Activated naive CD8-positive, alpha-beta T cell treated with anti-CD3 and anti-CD28 coated beads for 36 hours (primary cell): Measurements from ENCODE around the gene OR2T5. TPM values are rescaled to one million over a fixed set of nuclear protein-coding genes. Genes with fewer than 3 reads are reported as not detected.
A peak's percentile ranks its signal among the peaks of the same experiment; 100 is the strongest.
"Not testable (repeated sequence)": the region's sequence is repeated elsewhere in the genome, so short reads cannot be mapped to it uniquely, and the experiment has no call there.

ENCODE experiments used
- DNase-seq: peaks from one replicate; pipeline ENCODE4 v3.0.0; 2021
- H3K27ac Mint-ChIP-seq: one replicate; pipeline ENCODE4 v1.8.0; 2022; ENCODE audit warnings: mild to moderate bottlenecking, moderate library complexity, mixed read lengths
- H3K27me3 Mint-ChIP-seq: one replicate; pipeline ENCODE4 v1.8.0; 2022; ENCODE audit warnings: mild to moderate bottlenecking, mixed read lengths
- H3K36me3 Mint-ChIP-seq: one replicate; pipeline ENCODE4 v1.8.0; 2021; ENCODE audit warnings: mild to moderate bottlenecking, mixed read lengths
- H3K4me1 Mint-ChIP-seq: one replicate; pipeline ENCODE4 v1.8.0; 2021; ENCODE audit warnings: mixed read lengths
- H3K4me3 Mint-ChIP-seq: one replicate; pipeline ENCODE4 v1.8.0; 2022; ENCODE audit warnings: mild to moderate bottlenecking, moderate library complexity, mixed read lengths
- H3K9me3 Mint-ChIP-seq: one replicate; pipeline ENCODE4 v1.8.0; 2022; ENCODE audit warnings: mixed read lengths
- total RNA-seq, 2 experiments: library from RNA; stranded (reverse); gene quantifications; one replicate each; pipeline ENCODE4 v1.2.3, GENCODE V29; 2021

Gene OR2T5
- total RNA-seq, 2 experiments from 2014 or later = not detected

DNA sequence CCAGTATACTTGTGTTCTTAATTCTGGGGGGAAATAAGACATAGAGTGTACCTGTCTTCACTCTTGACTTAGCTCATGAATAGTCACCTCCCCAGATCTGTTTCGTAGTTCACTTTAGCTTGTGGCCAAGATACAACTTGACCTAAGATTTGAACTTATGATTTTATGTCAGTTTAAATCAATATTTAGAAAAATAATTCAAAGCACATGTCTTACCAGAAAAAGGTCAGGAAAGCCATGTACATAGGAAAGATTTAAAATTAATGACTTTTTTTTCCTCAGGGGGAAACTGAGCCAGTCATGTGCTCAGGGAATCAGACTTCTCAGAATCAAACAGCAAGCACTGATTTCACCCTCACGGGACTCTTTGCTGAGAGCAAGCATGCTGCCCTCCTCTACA, 15.3 kb upstream of the OR2T5 start, which contains the start of gene OR2T3:
OR2T3 (plus strand) TSS at position 301 of the 400 bp plus-strand sequence; CDS start at position 301, 0 bp downstream.
- not testable (repeated sequence) for H3K9me3 Mint-ChIP-seq

DNA sequence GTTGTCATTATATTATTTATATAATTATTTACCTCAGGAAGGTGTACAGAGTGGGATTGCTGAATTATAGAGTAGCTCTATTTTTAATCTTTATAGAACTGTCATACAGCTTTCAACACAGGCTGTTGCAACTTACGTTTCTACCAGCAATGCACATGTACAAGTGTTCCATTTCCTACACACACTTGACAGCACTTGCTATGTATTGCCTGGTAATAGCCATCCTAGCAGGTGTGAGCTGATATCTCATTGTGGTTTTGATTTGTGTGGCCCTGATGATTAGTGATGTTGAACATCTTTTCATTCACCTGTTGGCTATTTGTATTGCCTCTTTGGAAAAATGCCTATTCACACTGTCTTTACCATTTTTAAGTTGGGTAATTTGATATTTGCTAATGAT, 12.7 kb upstream of the OR2T5 start:
- H3K4me3 Mint-ChIP-seq, H3K27ac Mint-ChIP-seq, H3K27me3 Mint-ChIP-seq, H3K36me3 Mint-ChIP-seq, DNase-seq, H3K9me3 Mint-ChIP-seq, H3K4me1 Mint-ChIP-seq: not testable (repeated sequence)

More for the DNA sequence above, 15.3 kb upstream of the OR2T5 start, which contains the start of gene OR2T3:
- peaks cover 13% of the 10 kb centered on the region for H3K36me3 Mint-ChIP-seq
- not testable (repeated sequence) for DNase-seq, H3K4me3 Mint-ChIP-seq, H3K27me3 Mint-ChIP-seq, H3K27ac Mint-ChIP-seq, H3K4me1 Mint-ChIP-seq

DNA sequence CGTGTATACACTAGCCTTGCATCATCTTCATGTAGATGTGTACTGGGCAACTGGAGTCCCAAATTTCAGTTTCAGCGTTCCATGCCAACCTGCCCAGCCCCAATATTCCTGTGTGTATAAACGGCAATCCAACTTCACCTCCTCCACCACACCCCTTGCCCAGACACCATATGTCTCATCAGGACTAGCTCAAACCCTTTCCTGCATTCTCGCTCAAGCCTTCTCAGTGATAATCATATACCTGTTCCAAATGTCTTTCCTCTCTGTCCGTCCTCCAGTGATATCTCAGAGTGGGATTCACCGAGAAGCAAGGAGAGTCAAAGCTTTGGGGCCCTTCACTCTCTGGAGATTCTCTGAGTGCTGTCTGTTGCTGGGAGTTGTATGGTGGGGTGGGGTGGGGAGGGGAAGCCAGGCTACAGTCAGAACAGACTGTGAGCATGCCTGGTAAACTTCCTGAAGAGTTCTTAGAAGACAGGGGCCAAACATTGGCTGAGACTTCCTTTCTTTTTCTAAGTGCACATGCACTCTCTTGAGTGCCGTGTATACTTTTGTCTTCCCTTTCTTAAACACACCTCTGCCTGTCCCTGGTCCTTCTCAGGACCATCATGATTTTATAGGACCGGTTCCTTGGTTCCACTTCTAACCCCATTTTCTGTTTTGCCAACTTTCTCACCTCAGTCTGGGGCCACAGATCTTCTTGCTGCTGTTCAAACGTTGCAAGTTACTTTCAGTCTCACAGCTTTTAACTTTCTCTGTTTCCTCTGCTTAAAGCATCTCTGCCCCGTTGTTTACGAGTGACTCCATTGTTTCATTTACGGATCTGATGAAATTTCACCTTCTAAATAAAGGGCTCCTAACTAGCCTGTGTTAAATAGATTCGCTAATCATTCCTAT, 6.5 kb upstream of the OR2T5 start:
- DNase-seq = peak; percentile 21
- H3K36me3 Mint-ChIP-seq, H3K9me3 Mint-ChIP-seq, H3K27me3 Mint-ChIP-seq: not testable (repeated sequence)
- H3K4me3 Mint-ChIP-seq = peak overlapping the region; percentile 79
- peak overlapping the region; percentile 91 for H3K27ac Mint-ChIP-seq
- peaks cover 14% of the 10 kb centered on the region for H3K4me1 Mint-ChIP-seq

DNA sequence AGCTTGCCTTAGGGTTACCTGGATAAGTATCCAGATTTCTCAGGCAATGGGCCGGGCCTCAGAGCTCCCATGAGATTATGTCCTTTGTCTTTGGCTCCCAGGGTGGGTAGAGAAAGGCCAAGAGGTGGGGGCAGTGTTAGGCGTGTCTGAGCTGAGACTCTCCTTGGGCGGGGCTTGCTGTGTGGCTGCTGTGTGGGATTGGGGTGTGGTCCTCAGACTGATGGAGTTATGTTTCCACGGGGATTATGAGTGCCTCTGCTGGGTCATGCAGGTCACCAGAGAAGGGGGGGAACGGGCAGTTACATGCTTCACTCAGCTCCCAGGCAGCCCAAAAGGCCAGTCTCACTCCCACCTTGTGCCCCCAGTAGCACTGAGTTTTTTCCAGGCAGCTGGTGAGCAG, 8.3 kb downstream of the OR2T5 start:
- not testable (repeated sequence) for H3K27me3 Mint-ChIP-seq, H3K27ac Mint-ChIP-seq

DNA sequence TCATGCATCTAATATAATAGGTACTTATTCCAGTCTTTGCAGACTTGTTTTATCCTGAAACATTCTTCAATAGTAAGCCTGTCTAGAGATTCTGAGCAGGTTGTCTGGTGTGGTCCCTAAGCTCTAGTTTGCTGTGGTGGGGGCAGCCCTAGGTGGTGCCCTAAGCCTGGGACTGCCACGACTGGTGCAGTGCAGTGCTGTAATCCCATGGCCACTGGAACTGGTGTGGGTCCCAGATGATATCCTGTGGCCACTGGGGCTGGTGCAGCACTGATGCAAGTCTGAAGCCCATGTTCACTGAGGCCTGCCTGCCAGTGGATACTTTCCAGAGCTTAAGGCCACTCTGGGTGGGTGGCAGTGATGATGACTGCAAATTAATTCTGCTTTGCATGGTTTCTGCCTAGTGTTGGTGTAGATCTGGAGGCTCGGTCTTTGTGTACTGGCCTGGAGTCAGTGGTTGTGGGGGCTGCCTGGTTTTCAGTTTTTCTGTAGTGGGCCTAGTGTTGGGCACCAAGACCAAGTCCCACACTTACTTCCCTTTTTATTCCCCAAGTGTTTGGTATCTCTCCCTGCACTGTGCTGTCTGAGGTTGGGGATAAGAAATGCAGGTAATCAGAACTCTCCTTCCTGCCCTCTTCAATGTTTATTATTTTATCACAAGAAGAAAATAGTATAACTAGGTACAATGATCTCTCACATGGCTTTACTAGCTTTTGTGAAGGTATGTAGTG, 12.1 kb downstream of the OR2T5 start:
- not testable (repeated sequence) for H3K9me3 Mint-ChIP-seq, H3K27me3 Mint-ChIP-seq, H3K27ac Mint-ChIP-seq, H3K36me3 Mint-ChIP-seq, H3K4me3 Mint-ChIP-seq, H3K4me1 Mint-ChIP-seq, DNase-seq

More for the DNA sequence above, 8.3 kb downstream of the OR2T5 start:
- not testable (repeated sequence) for H3K36me3 Mint-ChIP-seq, H3K4me1 Mint-ChIP-seq, H3K4me3 Mint-ChIP-seq, DNase-seq, H3K9me3 Mint-ChIP-seq

DNA sequence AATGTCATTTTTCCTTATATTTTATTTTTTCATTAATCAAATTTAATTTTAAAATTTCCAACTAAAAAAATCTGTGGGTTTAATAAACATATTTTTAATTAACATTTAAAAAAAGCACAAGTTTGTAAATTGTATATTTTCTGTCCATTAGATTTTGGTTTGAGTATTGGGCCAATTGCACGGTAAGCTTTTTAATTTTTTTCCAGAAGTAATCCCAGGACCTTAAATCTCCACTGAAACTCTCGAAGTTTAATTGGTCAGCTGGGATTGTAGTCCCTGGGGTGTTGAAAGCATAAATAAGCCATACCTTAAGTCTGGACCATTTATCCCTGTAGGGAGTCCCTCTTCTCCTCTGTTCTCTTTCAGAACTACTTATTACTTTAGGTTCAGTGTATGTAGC, 19.4 kb downstream of the OR2T5 start, which contains the start of gene OR2G6:
OR2G6 (plus strand) TSS at position 301 of the 400 bp plus-strand sequence. CDS start 13,574 bp downstream, outside the sequence.
- not testable (repeated sequence) for DNase-seq, H3K9me3 Mint-ChIP-seq, H3K27ac Mint-ChIP-seq, H3K27me3 Mint-ChIP-seq, H3K4me1 Mint-ChIP-seq, H3K4me3 Mint-ChIP-seq, H3K36me3 Mint-ChIP-seq

GRCh38 chr1:248510217-248510616, 21.8 kb downstream of the OR2T5 start:
- H3K27ac Mint-ChIP-seq, H3K4me1 Mint-ChIP-seq, H3K27me3 Mint-ChIP-seq, H3K36me3 Mint-ChIP-seq, DNase-seq, H3K9me3 Mint-ChIP-seq, H3K4me3 Mint-ChIP-seq: not testable (repeated sequence)

DNA sequence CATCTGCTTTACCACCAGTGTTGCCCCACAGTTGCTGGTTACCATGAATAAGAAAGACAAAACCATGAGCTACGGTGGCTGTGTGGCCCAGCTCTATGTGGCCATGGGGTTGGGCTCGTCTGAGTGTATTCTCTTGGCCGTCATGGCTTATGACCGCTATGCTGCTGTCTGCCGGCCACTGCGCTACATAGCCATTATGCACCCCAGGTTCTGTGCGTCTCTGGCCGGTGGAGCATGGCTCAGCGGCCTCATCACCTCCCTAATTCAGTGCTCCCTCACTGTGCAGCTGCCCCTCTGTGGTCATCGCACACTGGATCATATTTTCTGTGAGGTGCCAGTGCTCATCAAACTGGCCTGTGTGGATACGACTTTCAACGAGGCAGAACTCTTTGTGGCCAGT, 33.5 kb downstream of the OR2T5 start:
- H3K4me1 Mint-ChIP-seq = peaks cover 2% of the 10 kb centered on the region
- peaks cover 5% of the 10 kb centered on the region for H3K9me3 Mint-ChIP-seq
- no peaks in the 10 kb centered on the region for H3K36me3 Mint-ChIP-seq
- H3K27me3 Mint-ChIP-seq = no peaks in the 10 kb centered on the region
- DNase-seq = no peak
- H3K4me3 Mint-ChIP-seq = no peak overlapping the region
- no peak overlapping the region for H3K27ac Mint-ChIP-seq

- not testable (repeated sequence) for H3K27me3 Mint-ChIP-seq, H3K4me3 Mint-ChIP-seq, H3K9me3 Mint-ChIP-seq
Observed at GRCh38 chr1:248537449-248537848, 49.1 kb downstream of the OR2T5 start.

More at GRCh38 chr1:248537449-248537848, 49.1 kb downstream of the OR2T5 start:
- not testable (repeated sequence) for H3K27ac Mint-ChIP-seq, H3K4me1 Mint-ChIP-seq, DNase-seq, H3K36me3 Mint-ChIP-seq

Other genes starting within 250 kb of the OR2T5 start
- gene OR2T33, start 210.6 kb upstream of the OR2T5 start, total RNA-seq = not detected
- not detected for gene OR2T12, start 185.2 kb upstream of the OR2T5 start, total RNA-seq
- not detected for gene OR2M7, start 164.0 kb upstream of the OR2T5 start, total RNA-seq
- not detected for gene OR14C36, start 139.8 kb upstream of the OR2T5 start, total RNA-seq
- gene OR2T4, start 126.9 kb upstream of the OR2T5 start, total RNA-seq = not detected
- gene OR2T6, start 112.8 kb upstream of the OR2T5 start, total RNA-seq = not detected
- gene OR2T1, start 85.5 kb upstream of the OR2T5 start, total RNA-seq = not detected
- gene OR2T2, start 43.0 kb upstream of the OR2T5 start, total RNA-seq = not detected
- not detected for gene OR2T3, start 15.2 kb upstream of the OR2T5 start, total RNA-seq
- not detected for gene OR2G6, start 19.5 kb downstream of the OR2T5 start, total RNA-seq
- not detected for gene OR2T29, start 74.2 kb downstream of the OR2T5 start, total RNA-seq
- gene OR2T34, start 86.2 kb downstream of the OR2T5 start, total RNA-seq = not detected
- gene OR2T10, start 109.1 kb downstream of the OR2T5 start, total RNA-seq = not detected
- not detected for gene OR2T11, start 146.5 kb downstream of the OR2T5 start, total RNA-seq
- not detected for gene OR2T35, start 156.7 kb downstream of the OR2T5 start, total RNA-seq
- not detected for gene OR2T27, start 166.9 kb downstream of the OR2T5 start, total RNA-seq
- gene OR14I1, start 214.2 kb downstream of the OR2T5 start, total RNA-seq = not detected